GM23248 (cell line): ENCODE results near the gene TMEM151A.
"Not testable (repeated sequence)": the region's sequence is repeated elsewhere in the genome, so short reads cannot be mapped to it uniquely, and the experiment has no call there.

ENCODE experiments used
- EZH2 ChIP-seq: fragments of 200-600 bp; sonication (generic); IDR thresholded peaks from 2 replicates; pipeline ENCODE4 v1.6.1; 2018; ENCODE audit warnings: antibody characterized with exemption, mild to moderate bottlenecking; ENCODE audit not compliant: insufficient read depth, poor library complexity, severe bottlenecking
- EZH2phosphoT487 ChIP-seq: fragments of 200-600 bp; sonication (generic); IDR thresholded peaks from 2 replicates; pipeline ENCODE4 v1.6.1; 2018; ENCODE audit warnings: antibody characterized with exemption, moderate library complexity, mild to moderate bottlenecking, low read depth; ENCODE audit not compliant: insufficient read depth

GRCh38 chr11:66253081-66253480 is 38.6 kb upstream of the TMEM151A start:
- not testable (repeated sequence) for TF ChIP-seq EZH2phosphoT487, EZH2
